ENCODE data around the gene PAX7.

DNA sequence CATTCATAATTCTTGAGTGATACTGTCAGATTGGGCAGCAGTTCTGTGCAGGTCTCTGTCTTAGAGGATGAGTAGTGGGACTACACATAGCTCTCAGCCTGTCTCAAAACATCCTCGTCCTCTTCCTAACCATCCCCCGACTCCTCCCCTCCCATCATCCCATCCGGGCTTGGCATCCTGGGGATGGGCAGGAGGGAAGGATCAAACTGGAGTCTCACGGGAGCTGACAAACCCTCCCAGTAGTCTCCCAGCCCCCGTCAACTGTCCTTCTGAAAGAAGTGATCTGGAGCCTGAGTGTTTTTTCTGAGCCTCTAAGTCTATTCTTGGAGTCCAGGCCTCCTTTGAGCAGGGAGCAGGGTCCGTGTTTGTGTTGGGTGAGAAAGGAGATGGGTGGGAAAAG lies 102.0 kb downstream of the PAX7 start:
- no peak for TF ChIP-seq POLR2A (IDR thresholded peaks at IDR 0.05)
- TF ChIP-seq, protein P1, sequence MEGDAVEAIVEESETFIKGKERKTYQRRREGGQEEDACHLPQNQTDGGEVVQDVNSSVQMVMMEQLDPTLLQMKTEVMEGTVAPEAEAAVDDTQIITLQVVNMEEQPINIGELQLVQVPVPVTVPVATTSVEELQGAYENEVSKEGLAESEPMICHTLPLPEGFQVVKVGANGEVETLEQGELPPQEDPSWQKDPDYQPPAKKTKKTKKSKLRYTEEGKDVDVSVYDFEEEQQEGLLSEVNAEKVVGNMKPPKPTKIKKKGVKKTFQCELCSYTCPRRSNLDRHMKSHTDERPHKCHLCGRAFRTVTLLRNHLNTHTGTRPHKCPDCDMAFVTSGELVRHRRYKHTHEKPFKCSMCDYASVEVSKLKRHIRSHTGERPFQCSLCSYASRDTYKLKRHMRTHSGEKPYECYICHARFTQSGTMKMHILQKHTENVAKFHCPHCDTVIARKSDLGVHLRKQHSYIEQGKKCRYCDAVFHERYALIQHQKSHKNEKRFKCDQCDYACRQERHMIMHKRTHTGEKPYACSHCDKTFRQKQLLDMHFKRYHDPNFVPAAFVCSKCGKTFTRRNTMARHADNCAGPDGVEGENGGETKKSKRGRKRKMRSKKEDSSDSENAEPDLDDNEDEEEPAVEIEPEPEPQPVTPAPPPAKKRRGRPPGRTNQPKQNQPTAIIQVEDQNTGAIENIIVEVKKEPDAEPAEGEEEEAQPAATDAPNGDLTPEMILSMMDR (IDR thresholded peaks at IDR 0.05 in 4 of 5, conservative IDR thresholded peaks at IDR 0.05 in 1 of 5) = no peak
